Heart right ventricle (tissue), 16 donors: ENCODE data around the gene LEP. TPM values are rescaled to one million over a fixed set of nuclear protein-coding genes. Genes with fewer than 3 reads are reported as not detected.

ENCODE experiments used
- ATAC-seq, 8 donors: fragments of 200-7000 bp; cut with Tn5 transposase; one replicate each; pipeline ENCODE4 v1.9.1; 2020; ENCODE audit warnings: mild to moderate bottlenecking in 8 of 8, moderate library complexity in 8 of 8, moderate number of reproducible peaks in 1 of 8
- DNase-seq, 2 donors: peaks; one replicate each; pipeline ENCODE4 v3.0.0-alpha.2; 2020
- H3K27ac ChIP-seq, 10 donors: fragments of 200-600 bp; sonication (generic) in 2 of 10; one replicate each; pipeline versions ENCODE4 v1.5.0 to v1.8.0; 2020 to 2022; ENCODE audit warnings: mild to moderate bottlenecking in 3 of 10
- H3K27me3 ChIP-seq, 7 donors: fragments of 200-600 bp; one replicate each; pipeline ENCODE4 v1.8.0; 2021 to 2022; ENCODE audit warnings: mild to moderate bottlenecking in 2 of 7
- H3K36me3 ChIP-seq, 9 donors: fragments of 200-600 bp; sonication (generic) in 1 of 9; one replicate each; pipeline versions ENCODE4 v1.5.0 to v1.8.0; 2020 to 2022; ENCODE audit warnings: mild to moderate bottlenecking in 2 of 9
- H3K4me1 ChIP-seq, 9 donors: fragments of 200-600 bp; sonication (generic) in 1 of 9; one replicate each; pipeline versions ENCODE4 v1.5.0 to v1.8.0; 2020 to 2022; ENCODE audit warnings: mild to moderate bottlenecking in 4 of 9
- H3K4me3 ChIP-seq, 10 donors: fragments of 200-600 bp; sonication (generic) in 2 of 10; one replicate each; pipeline versions ENCODE4 v1.5.0 to v1.8.0; 2020 to 2022; ENCODE audit warnings: mild to moderate bottlenecking in 7 of 10, moderate library complexity in 2 of 10
- H3K9me3 ChIP-seq, 11 donors: fragments of 200-600 bp in 10 of 11; sonication (generic) in 2 of 11; one replicate each; pipeline versions ENCODE4 v1.5.0 to v1.8.0; 2013 to 2022; ENCODE audit warnings: mild to moderate bottlenecking in 2 of 11, control low read depth in 1 of 11, moderate library complexity in 1 of 11
- CTCF ChIP-seq, 9 donors: fragments of 200-600 bp; sonication (generic) in 2 of 9; IDR thresholded peaks; one replicate each; pipeline versions ENCODE4 v1.5.0 to v1.8.0; 2021 to 2022; ENCODE audit warnings: antibody characterized with exemption in 9 of 9, mild to moderate bottlenecking in 5 of 9, moderate library complexity in 1 of 9
- WGBS, 2 donors: extraction: QIAGEN DNeasy Blood & Tissue Kit; methylation state at CpG; one replicate each; pipeline ENCODE4 v1.1.7; 2013; ENCODE audit warnings: inconsistent platforms in 1 of 2; 5-methylcytosine and 5-hydroxymethylcytosine counted together
- intact Hi-C, 10 donors: fragments of 100-400 bp; cut with DNase I; formaldehyde crosslinking; loops; one replicate each; pipeline versions ENCODE4 v1.11.1 to v1.14.2; 2022
- polyA plus RNA-seq, 2 donors: library from polyadenylated mRNA; stranded (reverse); fragments of 200-250 nt; gene quantifications; one replicate each; pipeline ENCODE4 v1.2.3, GENCODE V29; 2013
- total RNA-seq, 10 donors: library from RNA; stranded (reverse); fragmentation: NEBNext Ultra II Directional in 3 of 10; extraction: Animal tissue kit (Norgen Biotek cat#: 25700) in 3 of 10; gene quantifications; one replicate each; pipeline versions ENCODE4 v1.2.1 to v1.2.4, GENCODE V29; 2021 to 2023
- donor health status: Arrhythmogenic right ventricular cardiomyopathy.
- donor health status: ischemic (EF 13 %, LVEDD 7.1; RV severe dilation, severe dysfunction).
- donor health status: healthy with polysubstance abuse.
- donor health status: DM: no; HTN: yes; CAD: no.
- donor health status: DM: no; HTN: no; CAD: no.
- donor health status: ischemic (EF 25% LVEDD 6.9; RV normal size, moderate dysfunction).
- donor health status: ischemic (EF 25% LVEDD 5.7; RV mildly dilated, moderate dysfunction).
- donor health status: healthy.
- donor health status: DM: yes; HTN: yes; CAD: no.
- donor health status: Ischemic cardiomyopathy.
- donor health status: ischemic (EF 35%, LVEDD 5.7; RV mildly dilated, moderate dysfunction).
- donor health status: nonischemic (EF 11% LVEDD 7.7; RV severe dilation, severe dysfunction).
- donor health status: DM: yes; HTN: yes; CAD: no.
- donor health status: PGD.
- donor health status: ischemic (EF 29% LVEDD 5.4; RV normal size, mild dysfunction).
- donor health status: nonischemic (EF 23%, LVEDD 6.1; RV moderate dilation, normal function).

The LEP gene
- total and polyA plus RNA-seq, 12 donors: 0.10 to 5.0 (median 0.52) TPM; not detected in 2

- intact Hi-C loops: loop anchor here in 4 of 10 donors (10.0 kb wide), 2 partner anchors 157 to 167 kb away; partner anchors contain the start of gene LRRC4 (in 3 of the 4)
- 13 to 15% methylated on average over 17 of the region's 17 CpGs for WGBS, 2 donors
Observed at GRCh38 chr7:128201690-128202085, 39.4 kb upstream of the LEP start.

DNA sequence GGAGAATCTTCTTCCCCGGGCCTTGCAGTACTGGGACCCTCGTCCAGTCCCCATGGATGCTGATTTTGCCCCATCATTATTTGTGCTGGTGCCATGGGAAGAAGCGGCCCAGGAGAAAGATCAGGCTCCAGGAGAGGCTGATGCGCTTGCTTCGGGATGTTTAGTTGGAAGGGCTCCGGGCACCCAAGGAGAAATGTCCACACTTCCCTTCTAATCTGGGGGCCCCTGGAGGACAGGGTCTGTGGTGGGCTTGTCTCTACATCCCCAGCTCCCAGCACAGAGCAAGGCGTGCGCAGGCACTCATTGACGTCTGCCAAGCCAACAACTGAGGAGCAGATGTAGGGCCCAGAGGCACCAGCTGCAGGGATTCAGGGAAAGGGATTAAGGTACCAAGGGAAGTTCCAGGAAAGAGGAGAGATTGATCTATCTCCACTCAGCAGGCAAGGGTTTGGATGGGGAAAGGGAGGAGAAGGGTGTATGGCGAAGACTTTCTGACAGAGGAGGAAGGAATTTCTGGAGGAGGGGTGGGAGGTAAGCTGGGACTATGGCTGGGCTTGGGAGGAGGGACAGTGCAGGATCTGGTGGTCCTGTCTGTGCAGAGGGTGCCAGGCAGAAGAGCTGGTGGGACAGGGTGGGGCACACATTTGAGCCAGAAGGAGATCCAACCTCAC, 38.7 kb upstream of the LEP start:
- no peak overlapping the region for H3K4me3 ChIP-seq
- peaks cover 4 to 78% (median 62%) of the 10 kb centered on the region in 7 donors for H3K27me3 ChIP-seq
- peaks cover 5 to 14% (median 7%) of the 10 kb centered on the region in 9 donors for H3K4me1 ChIP-seq
- intact Hi-C loops: loop anchor here in 4 of 10 donors (10.0 kb wide), 2 partner anchors 158 to 168 kb away; partner anchors contain the start of gene LRRC4 (in 3 of the 4)
- ATAC-seq (no peak), DNase-seq (no peak)
- 55 to 56% methylated on average over 10 of the region's 10 CpGs for WGBS, 2 donors
- no peak overlapping the region for H3K27ac ChIP-seq
- H3K36me3 ChIP-seq: no peaks in the 10 kb centered on the region
- no peaks in the 10 kb centered on the region for H3K9me3 ChIP-seq
- TF ChIP-seq CTCF (IDR thresholded peaks at IDR 0.05): no peak

More at GRCh38 chr7:128201690-128202085, 39.4 kb upstream of the LEP start:
- no peak overlapping the region for H3K27ac ChIP-seq
- H3K27me3 ChIP-seq: peaks cover 4 to 71% (median 60%) of the 10 kb centered on the region in 7 donors
- H3K4me3 ChIP-seq: peak overlapping the region in 3 of 10 donors; percentile 9 to 28 (median 22)
- no peak for DNase-seq
- TF ChIP-seq CTCF (IDR thresholded peaks at IDR 0.05): no peak
- H3K4me1 ChIP-seq: peaks cover 5 to 14% (median 7%) of the 10 kb centered on the region in 9 donors
- no peaks in the 10 kb centered on the region for H3K36me3 ChIP-seq
- H3K9me3 ChIP-seq: no peaks in the 10 kb centered on the region
- ATAC-seq: no peak

DNA sequence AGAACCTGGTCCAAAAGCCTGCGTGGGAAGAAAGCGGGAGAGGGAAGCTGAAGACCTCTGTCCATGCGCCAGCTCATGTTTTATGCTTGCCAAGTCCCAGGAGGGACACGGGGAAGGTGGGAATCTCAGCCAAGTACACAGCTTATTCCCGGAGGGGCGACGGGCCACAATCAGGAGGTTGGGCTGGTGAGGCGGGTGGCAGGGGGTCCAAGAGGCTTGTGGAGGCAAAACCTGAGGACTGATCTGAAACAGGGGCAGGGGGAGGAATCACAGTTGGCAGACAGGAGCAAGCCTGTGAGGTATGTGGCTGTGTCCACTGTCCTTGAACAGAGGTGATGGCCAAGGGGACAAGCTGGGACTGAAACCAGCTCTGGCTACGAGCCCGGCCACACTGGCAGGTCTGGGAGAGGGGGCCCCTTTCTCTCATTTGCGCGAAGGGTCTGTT, 38.0 kb upstream of the LEP start:
- ATAC-seq: peak in 6 of 8 donors; percentile 29 to 65 (median 44)
- intact Hi-C loops: loop anchor here in 4 of 10 donors (10.0 kb wide), 2 partner anchors 158 to 168 kb away; partner anchors contain the start of gene LRRC4 (in 3 of the 4)
- DNase-seq: no peak

More for the DNA sequence above, 38.0 kb upstream of the LEP start:
- WGBS, 2 donors: 26 to 27% methylated on average over 12 of the region's 12 CpGs
- H3K36me3 ChIP-seq: no peaks in the 10 kb centered on the region
- no peak overlapping the region for H3K4me3 ChIP-seq
- H3K27ac ChIP-seq: no peak overlapping the region
- TF ChIP-seq CTCF (IDR thresholded peaks at IDR 0.05): no peak
- H3K9me3 ChIP-seq: no peaks in the 10 kb centered on the region
- peaks cover 5 to 14% (median 7%) of the 10 kb centered on the region in 9 donors for H3K4me1 ChIP-seq
- peaks cover 4 to 81% (median 62%) of the 10 kb centered on the region in 7 donors for H3K27me3 ChIP-seq
